ENCODE measurements around the gene DDOST. TPM values are rescaled to one million over a fixed set of nuclear protein-coding genes. Genes with fewer than 3 reads are reported as not detected.

The DDOST gene
- total RNA-seq, 2 experiments from 2014 or later: 111 to 148 TPM

DNA sequence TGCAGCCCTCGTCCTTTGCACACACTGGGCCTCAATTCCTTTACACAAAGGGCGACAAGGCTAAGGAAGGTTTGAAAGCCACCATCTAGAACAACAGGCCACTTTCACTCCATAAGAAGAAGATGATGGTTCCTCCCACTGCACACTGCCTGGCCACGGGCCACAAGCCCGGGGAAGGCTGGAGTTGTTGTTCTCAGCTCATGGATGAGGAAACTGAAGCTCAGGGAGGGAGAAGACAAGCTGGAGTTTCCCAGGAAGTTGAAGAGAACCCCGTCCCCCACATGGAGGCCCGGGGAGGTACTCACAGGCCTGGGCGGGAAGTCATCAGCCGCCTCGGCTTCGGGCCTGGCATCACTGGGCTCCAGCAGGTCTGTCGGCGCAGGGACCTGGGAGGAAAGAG lies 24.6 kb upstream of the DDOST start:
- ChIA-PET CTCF (ENCODE audit: unreplicated experiment) (no interaction called here), POLR2A (no interaction called here)
- no peak overlapping the region for H2AFZ ChIP-seq (ENCODE audit: low read length)

GRCh38 chr1:20685099-20685662 lies 24.0 kb upstream of the DDOST start:
- no peaks in the 10 kb centered on the region for H3K9me3 ChIP-seq (ENCODE audit: low read length)
- ChIA-PET CTCF (ENCODE audit: unreplicated experiment) (no interaction called here), POLR2A (no interaction called here)
- H3K9me2 ChIP-seq (ENCODE audit: insufficient read depth, low read length): no peaks in the 10 kb centered on the region
- intact Hi-C loops (cut with micrococcal nuclease; ENCODE audit: unreplicated experiment): no loop called here
- H3K4me2 ChIP-seq (ENCODE audit: low read length): no peak overlapping the region
- peaks cover 14% of the 10 kb centered on the region for H3K4me1 ChIP-seq (ENCODE audit: insufficient read depth, low read length, poor library complexity, severe bottlenecking)
- H2AFZ ChIP-seq (ENCODE audit: low read length): no peak overlapping the region
- H3K4me3 ChIP-seq (ENCODE audit: low read depth, low read length, poor library complexity, severe bottlenecking): no peak overlapping the region
- no peak for TF ChIP-seq EZH2phosphoT487 (IDR thresholded peaks at IDR 0.05; ENCODE audit: borderline replicate concordance, low read depth, low read length)
- TF ChIP-seq, protein P1, sequence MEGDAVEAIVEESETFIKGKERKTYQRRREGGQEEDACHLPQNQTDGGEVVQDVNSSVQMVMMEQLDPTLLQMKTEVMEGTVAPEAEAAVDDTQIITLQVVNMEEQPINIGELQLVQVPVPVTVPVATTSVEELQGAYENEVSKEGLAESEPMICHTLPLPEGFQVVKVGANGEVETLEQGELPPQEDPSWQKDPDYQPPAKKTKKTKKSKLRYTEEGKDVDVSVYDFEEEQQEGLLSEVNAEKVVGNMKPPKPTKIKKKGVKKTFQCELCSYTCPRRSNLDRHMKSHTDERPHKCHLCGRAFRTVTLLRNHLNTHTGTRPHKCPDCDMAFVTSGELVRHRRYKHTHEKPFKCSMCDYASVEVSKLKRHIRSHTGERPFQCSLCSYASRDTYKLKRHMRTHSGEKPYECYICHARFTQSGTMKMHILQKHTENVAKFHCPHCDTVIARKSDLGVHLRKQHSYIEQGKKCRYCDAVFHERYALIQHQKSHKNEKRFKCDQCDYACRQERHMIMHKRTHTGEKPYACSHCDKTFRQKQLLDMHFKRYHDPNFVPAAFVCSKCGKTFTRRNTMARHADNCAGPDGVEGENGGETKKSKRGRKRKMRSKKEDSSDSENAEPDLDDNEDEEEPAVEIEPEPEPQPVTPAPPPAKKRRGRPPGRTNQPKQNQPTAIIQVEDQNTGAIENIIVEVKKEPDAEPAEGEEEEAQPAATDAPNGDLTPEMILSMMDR (conservative IDR thresholded peaks at IDR 0.05; ENCODE audit: low read length): no peak
- no peak overlapping the region for H3K27ac ChIP-seq (ENCODE audit: low read depth, low read length, poor library complexity, severe bottlenecking)
- DNase-seq (ENCODE audit: low spot score): no peak
- no peaks in the 10 kb centered on the region for H3K79me2 ChIP-seq (ENCODE audit: insufficient read depth, low read depth, low read length)
- H3K36me3 ChIP-seq (ENCODE audit: insufficient read depth, low read length): no peaks in the 10 kb centered on the region
- no TSS peak for BruUV-seq (replicated peaks)
- no peaks in the 10 kb centered on the region for H4K20me1 ChIP-seq (ENCODE audit: insufficient read depth, low read length)

More for the DNA sequence above, 24.6 kb upstream of the DDOST start:
- no peaks in the 10 kb centered on the region for H3K79me2 ChIP-seq (ENCODE audit: insufficient read depth, low read depth, low read length)
- H3K4me1 ChIP-seq (ENCODE audit: insufficient read depth, low read length, poor library complexity, severe bottlenecking): peaks cover 14% of the 10 kb centered on the region
- TF ChIP-seq EZH2phosphoT487 (IDR thresholded peaks at IDR 0.05; ENCODE audit: borderline replicate concordance, low read depth, low read length): no peak
- TF ChIP-seq, protein P1 (conservative IDR thresholded peaks at IDR 0.05; ENCODE audit: low read length): no peak
- H3K27ac ChIP-seq (ENCODE audit: low read depth, low read length, poor library complexity, severe bottlenecking): no peak overlapping the region
- intact Hi-C loops (cut with micrococcal nuclease; ENCODE audit: unreplicated experiment): no loop called here
- BruUV-seq (replicated peaks): no TSS peak
- H3K4me2 ChIP-seq (ENCODE audit: low read length): no peak overlapping the region
- no peaks in the 10 kb centered on the region for H3K36me3 ChIP-seq (ENCODE audit: insufficient read depth, low read length)
- no peak overlapping the region for H3K4me3 ChIP-seq (ENCODE audit: low read depth, low read length, poor library complexity, severe bottlenecking)
- no peaks in the 10 kb centered on the region for H4K20me1 ChIP-seq (ENCODE audit: insufficient read depth, low read length)
- no peaks in the 10 kb centered on the region for H3K9me2 ChIP-seq (ENCODE audit: insufficient read depth, low read length)
- no peaks in the 10 kb centered on the region for H3K9me3 ChIP-seq (ENCODE audit: low read length)
- no peak for DNase-seq (ENCODE audit: low spot score)

DNA sequence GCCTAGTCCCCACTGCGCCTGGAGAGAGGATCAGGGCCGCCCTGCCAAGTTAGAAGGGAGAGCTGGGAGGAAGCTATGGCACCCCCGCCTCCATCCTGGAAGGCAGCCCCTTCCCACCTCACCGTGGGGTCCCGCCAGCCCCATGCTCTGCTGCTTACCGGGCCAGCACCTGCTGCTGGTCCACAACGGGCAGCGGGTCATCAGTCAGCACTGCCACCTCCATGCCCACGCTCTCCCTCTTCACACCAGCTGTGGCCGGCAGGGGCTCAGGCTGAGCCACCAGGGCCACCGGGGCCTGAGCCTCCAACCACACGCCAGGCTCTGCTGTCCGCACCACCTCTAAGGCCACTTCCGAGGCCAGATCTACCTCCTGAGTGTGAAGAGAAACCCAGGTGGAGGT lies 23.5 kb upstream of the DDOST start:
- BruUV-seq (replicated peaks): no TSS peak
- CTCF ChIA-PET (ENCODE audit: unreplicated experiment): no interaction called here
- Histone ChIP-seq H3K36me3 (ENCODE audit: insufficient read depth, low read length) (no peaks in the 10 kb centered on the region), H3K4me2 (ENCODE audit: low read length) (no peak overlapping the region), H3K79me2 (ENCODE audit: insufficient read depth, low read depth, low read length) (no peaks in the 10 kb centered on the region), H3K4me1 (ENCODE audit: insufficient read depth, low read length, poor library complexity, severe bottlenecking) (peaks cover 15% of the 10 kb centered on the region), H2AFZ (ENCODE audit: low read length) (no peak overlapping the region), H3K9me2 (ENCODE audit: insufficient read depth, low read length) (no peaks in the 10 kb centered on the region), H3K4me3 (ENCODE audit: low read depth, low read length, poor library complexity, severe bottlenecking) (no peak overlapping the region), H3K27ac (ENCODE audit: low read depth, low read length, poor library complexity, severe bottlenecking) (no peak overlapping the region), H4K20me1 (ENCODE audit: insufficient read depth, low read length) (no peaks in the 10 kb centered on the region), H3K9me3 (ENCODE audit: low read length) (no peaks in the 10 kb centered on the region)
- TF ChIP-seq, protein P1 (conservative IDR thresholded peaks at IDR 0.05; ENCODE audit: low read length): no peak
- TF ChIP-seq EZH2phosphoT487 (IDR thresholded peaks at IDR 0.05; ENCODE audit: borderline replicate concordance, low read depth, low read length): no peak
- intact Hi-C loops (cut with micrococcal nuclease; ENCODE audit: unreplicated experiment): no loop called here
- POLR2A ChIA-PET: no interaction called here
- DNase-seq (ENCODE audit: low spot score): no peak

All from OCI-LY7 (cell line).